HepG2 (cell line): ENCODE results near the gene EPS8.

Experiments
- BRF2 ChIP-seq: sonication (generic); formaldehyde crosslinking; IDR thresholded peaks from 2 replicates; pipeline ENCODE4 v1.8.1; 2022; ENCODE audit warnings: mild to moderate bottlenecking, missing genetic modification reagents
- HNF4G ChIP-seq, 2 experiments: sonication (generic) in 1 of 2; formaldehyde crosslinking in 1 of 2; IDR thresholded peaks; 2 replicates each; pipeline versions ENCODE4 v1.4.0 to v1.6.1; 2011 to 2020; ENCODE audit warnings: borderline replicate concordance in 2 of 2, low read depth in 2 of 2, mild to moderate bottlenecking in 2 of 2, low read length in 1 of 2, missing genetic modification reagents in 1 of 2, moderate library complexity in 1 of 2
- SOX6 ChIP-seq, 2 experiments: fragments of 450-650 bp in 1 of 2; sonication (generic) in 1 of 2; formaldehyde crosslinking in 1 of 2; IDR thresholded peaks; 2 replicates each; pipeline versions ENCODE4 v1.4.0 to v1.6.1; 2017 to 2020; ENCODE audit warnings: antibody characterized with exemption in 1 of 2, mild to moderate bottlenecking in 1 of 2, missing genetic modification reagents in 1 of 2
- ZFP62 ChIP-seq: sonication (generic); formaldehyde crosslinking; IDR thresholded peaks from 2 replicates; pipeline ENCODE4 v1.4.0; 2020; ENCODE audit warnings: missing genetic modification reagents
- ZNF670 ChIP-seq: sonication (generic); formaldehyde crosslinking; IDR thresholded peaks from 2 replicates; pipeline ENCODE4 v1.8.0; 2022; ENCODE audit warnings: mild to moderate bottlenecking, missing genetic modification reagents, borderline replicate concordance
- ZNF773 ChIP-seq: sonication (generic); formaldehyde crosslinking; IDR thresholded peaks from 2 replicates; pipeline ENCODE4 v1.4.0; 2020; ENCODE audit warnings: missing genetic modification reagents, borderline replicate concordance
- ZNF776 ChIP-seq: sonication (generic); formaldehyde crosslinking; IDR thresholded peaks from 2 replicates; pipeline ENCODE4 v1.4.0; 2020; ENCODE audit warnings: mild to moderate bottlenecking, missing genetic modification reagents
- ZNF782 ChIP-seq: sonication (generic); formaldehyde crosslinking; IDR thresholded peaks from 2 replicates; pipeline ENCODE4 v1.4.0; 2020; ENCODE audit warnings: missing genetic modification reagents, mild to moderate bottlenecking, borderline replicate concordance

- no peak for TF ChIP-seq ZNF670 (CRISPR knock-in tag)
- no peak for TF ChIP-seq ZNF776 (CRISPR knock-in tag)
- no peak for TF ChIP-seq ZNF773 (CRISPR knock-in tag)
- TF ChIP-seq SOX6 (IDR thresholded peaks at IDR 0.05) = no peak
- TF ChIP-seq SOX6 (CRISPR knock-in tag; IDR thresholded peaks at IDR 0.05) = no peak
- no peak for TF ChIP-seq HNF4G (IDR thresholded peaks at IDR 0.05; ENCODE audit: borderline replicate concordance, low read depth, low read length)
- TF ChIP-seq HNF4G (CRISPR knock-in tag; IDR thresholded peaks at IDR 0.05; ENCODE audit: borderline replicate concordance, low read depth) = no peak
- no peak for TF ChIP-seq BRF2
- TF ChIP-seq ZFP62 (CRISPR knock-in tag) = no peak
- TF ChIP-seq ZNF782 (CRISPR knock-in tag) = no peak
Measured at GRCh38 chr12:15818418-15818817, 29.2 kb upstream of the EPS8 start.
